Mucosa of descending colon (tissue), 3 donors: ENCODE data around the gene FOLR3. TPM values are rescaled to one million over a fixed set of nuclear protein-coding genes. Genes with fewer than 3 reads are reported as not detected.
"Not testable (repeated sequence)": the region's sequence is repeated elsewhere in the genome, so short reads cannot be mapped to it uniquely, and the experiment has no call there.

Source experiments
- ATAC-seq: fragments of 200-7000 bp; cut with Tn5 transposase; one replicate; pipeline ENCODE4 v1.9.1; 2020; ENCODE audit warnings: mild to moderate bottlenecking, moderate library complexity
- DNase-seq, 3 donors: peaks; one replicate each; pipeline ENCODE4 v3.0.0-alpha.2; 2020
- H3K36me3 ChIP-seq: fragments of 200-600 bp; one replicate; pipeline ENCODE4 v1.8.0; 2021; ENCODE audit warnings: low read depth, mild to moderate bottlenecking
- H3K4me1 ChIP-seq: fragments of 200-600 bp; one replicate; pipeline ENCODE4 v1.8.0; 2021; ENCODE audit warnings: low read depth, mild to moderate bottlenecking
- H3K4me3 ChIP-seq: fragments of 200-600 bp; one replicate; pipeline ENCODE4 v1.8.0; 2021; ENCODE audit warnings: mild to moderate bottlenecking
- H3K9me3 ChIP-seq: fragments of 200-600 bp; one replicate; pipeline ENCODE4 v1.8.0; 2021; ENCODE audit warnings: mild to moderate bottlenecking
- intact Hi-C, 2 donors: fragments of 100-400 bp; cut with DNase I in 1 of 2; cut with micrococcal nuclease in 1 of 2; formaldehyde crosslinking; loops; one replicate each; pipeline versions ENCODE4 v1.11.0 to v1.11.1; 2022; cut with DNase I, micrococcal nuclease
- total RNA-seq, 3 donors: library from RNA; stranded (reverse); fragmentation: NEBNext Ultra II Directional in 2 of 3; extraction: Animal tissue kit (Norgen Biotek cat#: 25700) in 2 of 3; gene quantifications; one replicate each; pipeline versions ENCODE4 v1.2.1 to v1.2.4, GENCODE V29; 2021 to 2023
- TF ChIP-seq, protein P1 (sequence below): fragments of 200-600 bp; IDR thresholded peaks from one replicate; pipeline ENCODE4 v1.8.0; 2022; ENCODE audit warnings: antibody characterized with exemption, mild to moderate bottlenecking
- donor health status: DM: no; HTN: no; CAD: no; lungs with moderate emphysema.
- donor health status: DM: no; HTN: no; CAD: no.
- donor health status: DM: no; HTN: yes; CAD: no.

The FOLR3 gene
- total RNA-seq, 3 donors from 2014 or later, result not detected

DNA sequence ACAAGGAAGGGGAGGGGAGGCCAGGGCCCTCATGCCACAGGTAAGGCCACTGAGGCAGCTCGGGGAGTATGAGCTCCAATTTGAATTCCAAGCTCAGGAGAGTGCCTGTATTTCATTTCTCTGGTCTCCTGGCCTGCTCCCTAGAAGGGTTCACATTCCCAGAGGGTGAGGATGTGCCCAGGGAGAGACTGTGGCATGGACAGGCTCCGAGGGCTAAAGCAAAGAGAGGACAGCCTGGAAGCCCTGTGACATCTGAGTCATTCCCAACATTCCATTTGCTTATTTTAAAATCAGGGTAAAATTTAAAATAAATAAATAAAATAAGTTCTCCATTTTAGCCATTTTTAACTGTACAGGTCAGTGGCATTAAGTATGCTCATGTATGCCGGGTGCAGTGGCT lies 37.8 kb downstream of the FOLR3 start:
- ATAC-seq, result no peak

DNA sequence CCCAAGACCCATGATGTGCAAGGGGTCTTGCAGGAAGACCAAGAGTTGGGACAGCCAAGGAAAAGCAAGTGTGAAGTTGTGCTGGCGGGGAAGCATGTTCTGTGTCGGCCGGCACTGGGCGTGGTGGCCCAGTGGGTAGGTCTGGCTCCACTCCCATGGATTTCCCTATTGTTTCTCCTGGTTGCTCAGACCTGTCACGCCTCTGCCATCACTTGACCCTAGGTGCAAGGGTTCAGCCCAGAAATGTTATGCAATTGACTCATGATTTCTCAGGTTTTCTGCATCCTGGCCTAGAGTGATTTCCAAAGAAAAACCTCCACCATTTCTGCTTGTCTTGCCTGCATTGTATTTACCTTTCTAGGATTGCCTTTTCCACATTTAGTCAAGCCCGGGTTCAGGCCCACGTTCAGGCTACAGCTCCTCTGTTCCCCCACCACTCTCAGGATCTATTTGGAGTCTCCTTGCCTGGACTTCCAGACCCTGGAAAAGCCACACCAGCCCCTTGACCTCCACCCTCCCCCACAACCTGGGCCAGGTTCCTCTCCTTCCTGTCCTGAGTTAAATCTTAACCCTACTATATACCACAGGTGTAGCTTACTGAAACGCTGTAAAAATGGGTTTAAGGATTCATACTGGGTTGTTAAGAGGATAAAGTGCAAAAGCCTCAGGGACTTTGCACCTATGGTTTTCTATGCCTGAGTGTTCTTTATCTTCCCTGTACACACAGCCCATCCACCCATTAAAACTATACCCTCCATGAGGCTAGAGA lies 39.0 kb downstream of the FOLR3 start:
- intact Hi-C loops, result loop anchor here in 1 of 2 donors (5.0 kb wide), 1 partner anchor 62 kb away; the partner anchor contains the start of gene ANAPC15
- no peaks in the 10 kb centered on the region for H3K9me3 ChIP-seq
- H3K4me1 ChIP-seq, result peaks cover 19% of the 10 kb centered on the region
- TF ChIP-seq, protein P1, sequence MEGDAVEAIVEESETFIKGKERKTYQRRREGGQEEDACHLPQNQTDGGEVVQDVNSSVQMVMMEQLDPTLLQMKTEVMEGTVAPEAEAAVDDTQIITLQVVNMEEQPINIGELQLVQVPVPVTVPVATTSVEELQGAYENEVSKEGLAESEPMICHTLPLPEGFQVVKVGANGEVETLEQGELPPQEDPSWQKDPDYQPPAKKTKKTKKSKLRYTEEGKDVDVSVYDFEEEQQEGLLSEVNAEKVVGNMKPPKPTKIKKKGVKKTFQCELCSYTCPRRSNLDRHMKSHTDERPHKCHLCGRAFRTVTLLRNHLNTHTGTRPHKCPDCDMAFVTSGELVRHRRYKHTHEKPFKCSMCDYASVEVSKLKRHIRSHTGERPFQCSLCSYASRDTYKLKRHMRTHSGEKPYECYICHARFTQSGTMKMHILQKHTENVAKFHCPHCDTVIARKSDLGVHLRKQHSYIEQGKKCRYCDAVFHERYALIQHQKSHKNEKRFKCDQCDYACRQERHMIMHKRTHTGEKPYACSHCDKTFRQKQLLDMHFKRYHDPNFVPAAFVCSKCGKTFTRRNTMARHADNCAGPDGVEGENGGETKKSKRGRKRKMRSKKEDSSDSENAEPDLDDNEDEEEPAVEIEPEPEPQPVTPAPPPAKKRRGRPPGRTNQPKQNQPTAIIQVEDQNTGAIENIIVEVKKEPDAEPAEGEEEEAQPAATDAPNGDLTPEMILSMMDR, result no peak
- no peak overlapping the region for H3K4me3 ChIP-seq
- DNase-seq (peak; percentile 76 to 82 (median 77)), ATAC-seq (peak; percentile 95)
- no peaks in the 10 kb centered on the region for H3K36me3 ChIP-seq

More for the DNA sequence above, 37.8 kb downstream of the FOLR3 start:
- no peak for DNase-seq
- no peaks in the 10 kb centered on the region for H3K9me3 ChIP-seq
- intact Hi-C loops, result loop anchor here in 1 of 2 donors (5.0 kb wide), 1 partner anchor 61 kb away; the partner anchor contains the start of gene ANAPC15
- no peak overlapping the region for H3K4me3 ChIP-seq
- TF ChIP-seq, protein P1, result no peak
- no peaks in the 10 kb centered on the region for H3K36me3 ChIP-seq
- H3K4me1 ChIP-seq, result peaks cover 22% of the 10 kb centered on the region

DNA sequence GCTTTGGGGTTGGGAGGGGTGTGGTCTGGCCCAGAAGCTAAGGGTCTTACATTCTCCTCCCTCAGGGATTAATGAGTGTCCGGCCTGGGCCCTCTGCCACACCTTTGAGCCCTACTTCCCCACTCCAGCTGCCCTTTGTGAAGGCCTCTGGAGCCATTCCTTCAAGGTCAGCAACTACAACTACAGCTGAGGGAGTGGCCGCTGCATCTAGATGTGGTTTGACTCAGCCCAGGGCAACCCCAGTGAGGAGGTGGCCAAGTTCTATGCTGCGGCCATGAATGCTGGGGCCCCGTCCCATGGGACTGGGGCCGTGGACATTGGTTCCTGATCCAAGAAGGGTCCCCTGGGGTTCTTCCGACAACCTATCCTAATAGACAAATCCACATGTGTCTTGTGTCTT lies 42.1 kb downstream of the FOLR3 start:
- Histone ChIP-seq H3K4me1 (peaks cover 12% of the 10 kb centered on the region), H3K9me3 (no peaks in the 10 kb centered on the region), H3K4me3 (no peak overlapping the region), H3K36me3 (no peaks in the 10 kb centered on the region)
- DNase-seq (no peak), ATAC-seq (peak; percentile 8)
- intact Hi-C loops, result no loop called here
- TF ChIP-seq, protein P1, result no peak

DNA sequence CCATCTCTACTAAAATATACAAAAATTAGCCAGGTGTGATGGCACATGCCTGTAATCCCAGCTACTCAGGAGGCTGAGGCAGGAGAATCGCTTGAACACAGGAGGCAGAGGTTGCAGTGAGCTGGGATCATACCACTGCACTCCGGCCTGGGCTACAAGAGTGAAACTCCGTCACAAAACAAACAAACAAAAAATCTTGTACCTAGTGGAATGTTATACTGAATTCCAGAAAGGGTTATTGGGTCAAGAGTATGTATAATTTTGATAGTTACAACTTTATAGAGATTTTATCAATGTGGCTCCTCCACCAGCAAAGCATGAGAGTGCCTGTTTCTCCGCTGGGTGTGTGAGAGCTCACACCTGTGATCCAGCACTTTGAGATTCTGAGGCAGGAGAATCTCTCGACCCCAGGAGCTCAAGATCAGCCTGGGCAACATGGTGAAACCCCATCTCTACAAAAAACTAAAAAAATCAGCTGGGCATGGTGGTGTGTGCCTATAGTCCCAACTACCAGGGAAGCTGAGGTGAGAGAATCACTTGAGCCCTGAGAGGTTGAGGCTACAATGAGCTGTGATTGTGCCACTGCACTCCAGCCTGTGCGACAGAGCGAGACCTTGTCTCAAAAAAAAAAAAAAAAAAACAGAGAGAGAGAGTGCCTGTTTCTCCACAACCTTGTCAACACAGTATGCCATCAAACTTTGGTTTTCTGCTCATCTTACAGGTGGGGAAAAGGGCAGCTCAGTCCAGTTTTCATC lies 43.7 kb downstream of the FOLR3 start:
- ATAC-seq, result no peak
- H3K4me3 ChIP-seq, result no peak overlapping the region
- TF ChIP-seq, protein P1, result no peak
- no peak for DNase-seq
- peaks cover 4% of the 10 kb centered on the region for H3K4me1 ChIP-seq
- no peaks in the 10 kb centered on the region for H3K9me3 ChIP-seq
- intact Hi-C loops, result no loop called here
- H3K36me3 ChIP-seq, result no peaks in the 10 kb centered on the region

DNA sequence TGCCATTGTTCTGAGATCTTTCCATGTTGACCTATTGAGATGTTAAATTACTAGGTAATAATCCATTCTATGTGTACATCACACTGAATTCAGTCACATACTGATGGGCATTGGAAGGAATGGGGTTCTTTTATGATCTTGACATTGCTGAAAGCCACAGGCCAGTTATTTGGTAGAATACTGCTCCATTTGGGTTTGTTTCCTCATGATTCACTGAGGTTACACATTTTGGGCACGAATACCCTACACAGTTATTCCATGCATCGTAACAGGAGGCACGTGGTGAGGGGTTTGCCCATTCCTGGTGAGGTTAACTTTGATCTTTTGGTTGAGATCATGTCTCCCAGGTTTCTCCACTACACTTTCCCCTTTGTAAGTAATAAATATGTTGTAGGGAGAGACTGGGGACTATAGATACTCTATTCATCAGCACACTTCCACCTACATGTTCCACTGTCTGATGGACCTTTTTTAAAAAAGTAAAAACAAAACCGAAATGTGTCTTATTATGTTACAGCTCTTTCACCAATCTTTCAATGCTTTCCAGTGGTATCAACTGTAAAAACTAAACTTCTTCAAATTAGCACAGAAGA lies 44.4 kb downstream of the FOLR3 start:
- DNase-seq (no peak), ATAC-seq (no peak)
- H3K4me1 ChIP-seq, result peaks cover 4% of the 10 kb centered on the region
- TF ChIP-seq, protein P1, result no peak
- H3K4me3 ChIP-seq, result no peak overlapping the region
- intact Hi-C loops, result no loop called here
- no peaks in the 10 kb centered on the region for H3K36me3 ChIP-seq
- no peaks in the 10 kb centered on the region for H3K9me3 ChIP-seq

DNA sequence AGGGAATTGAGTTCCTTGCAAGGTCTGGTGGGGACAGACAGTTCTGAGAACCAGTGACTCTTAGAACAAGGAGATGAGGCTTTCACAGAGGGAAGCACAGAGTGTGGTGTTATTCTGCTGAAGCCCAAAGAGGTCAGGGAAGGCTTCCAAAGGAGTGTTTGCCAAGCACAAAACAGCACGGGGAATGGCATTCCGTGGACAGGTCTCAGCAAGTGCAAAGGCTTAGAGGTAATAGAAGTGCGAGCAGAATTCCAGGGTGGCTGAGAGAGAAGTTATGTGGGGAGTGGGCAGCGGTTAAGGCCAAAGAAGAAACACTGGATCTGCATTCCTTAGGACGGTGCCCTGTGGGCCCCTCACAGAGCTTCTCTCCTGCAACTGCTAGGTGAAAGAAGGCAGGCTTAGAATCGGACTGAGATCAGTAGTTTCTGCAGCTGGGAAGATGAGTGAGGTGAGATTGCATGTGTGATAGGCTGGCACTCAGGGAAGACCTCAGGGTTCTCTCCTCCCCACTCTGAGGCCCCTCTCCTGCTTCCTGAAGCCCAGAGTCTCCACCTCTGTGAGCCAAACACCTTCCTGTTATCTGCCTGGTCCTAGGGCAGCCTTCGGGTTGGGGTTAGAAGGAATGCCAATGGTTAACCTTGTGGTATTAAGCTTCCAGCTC lies 45.5 kb downstream of the FOLR3 start:
- H3K36me3 ChIP-seq, DNase-seq, ATAC-seq, intact Hi-C loops, H3K9me3 ChIP-seq, H3K4me3 ChIP-seq, H3K4me1 ChIP-seq: not testable (repeated sequence)

DNA sequence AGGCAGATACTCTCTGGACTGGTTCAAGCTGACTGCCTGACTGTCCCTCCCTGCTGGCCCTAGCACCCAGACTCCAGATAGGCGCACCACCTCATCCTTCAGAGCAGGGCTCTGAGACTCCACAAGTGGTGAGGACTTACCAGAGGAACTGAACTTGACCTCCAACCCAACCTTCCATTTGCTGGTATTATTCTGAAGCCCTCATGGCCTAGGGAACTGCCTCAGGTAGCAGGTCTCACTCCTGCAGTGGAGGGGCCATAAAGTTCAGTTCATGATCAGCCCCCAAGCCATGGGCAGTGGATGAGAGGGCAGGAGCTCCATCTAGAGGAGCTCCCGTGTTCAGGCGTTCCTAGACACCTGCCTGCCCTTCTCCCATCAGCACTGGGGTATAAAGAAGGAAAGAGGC lies 46.0 kb downstream of the FOLR3 start:
- intact Hi-C loops, H3K4me3 ChIP-seq, H3K36me3 ChIP-seq, H3K9me3 ChIP-seq, H3K4me1 ChIP-seq: not testable (repeated sequence)
- ATAC-seq, result peak; percentile 75
- peak in 1 of 3 donors; percentile 45 for DNase-seq
